Measurements from ENCODE around the gene TIGD3. TPM values are rescaled to one million over a fixed set of nuclear protein-coding genes. Genes with fewer than 3 reads are reported as not detected.

TIGD3 gene
- total RNA-seq, 6 experiments from 2014 or later: 0.10 to 0.28 (median 0.20) TPM; not detected in 3

GRCh38 chr11:65363770-65364169 is 9.2 kb downstream of the TIGD3 start:
- 59% methylated on average over 3 of the region's 3 CpGs for WGBS (ENCODE audit: insufficient coverage, low coverage, low lambda C conversion rate, missing lambda C conversion rate)
- intact Hi-C loops (cut with DNase I): loop anchor here (5.0 to 10.0 kb wide), 2 partner anchors 51 to 154 kb away; no protein-coding TSS in a partner anchor

GRCh38 chr11:65366340-65366773 is 11.8 kb downstream of the TIGD3 start:
- peak; percentile 75 to 91 (median 86) for ATAC-seq
- peaks cover 0 to 7% (median 3%) of the 10 kb centered on the region in 4 donors for H3K4me1 ChIP-seq
- DNase-seq: no peak
- H3K36me3 ChIP-seq: no peaks in the 10 kb centered on the region
- no peaks in the 10 kb centered on the region for H3K27me3 ChIP-seq
- no peak for TF ChIP-seq POLR2A (IDR thresholded peaks at IDR 0.05)
- peak; percentile 68 to 88 (median 77) for TF ChIP-seq CTCF (IDR thresholded peaks at IDR 0.05)
- WGBS (ENCODE audit: insufficient coverage, low coverage, low lambda C conversion rate, missing lambda C conversion rate): 0% methylated on average over 4 of the region's 4 CpGs
- intact Hi-C loops (cut with DNase I): loop anchor here (5.0 to 10.0 kb wide), 2 partner anchors 48 to 146 kb away; no protein-coding TSS in a partner anchor
- H3K4me3 ChIP-seq: no peak overlapping the region
- H3K9me3 ChIP-seq: no peaks in the 10 kb centered on the region
- H3K27ac ChIP-seq: no peak overlapping the region

More at GRCh38 chr11:65363770-65364169, 9.2 kb downstream of the TIGD3 start:
- TF ChIP-seq CTCF (IDR thresholded peaks at IDR 0.05) (no peak), POLR2A (IDR thresholded peaks at IDR 0.05) (no peak)
- DNase-seq (no peak), ATAC-seq (no peak)
- no peak overlapping the region for H3K4me3 ChIP-seq
- peaks cover 0 to 7% (median 1%) of the 10 kb centered on the region in 4 donors for H3K4me1 ChIP-seq
- no peaks in the 10 kb centered on the region for H3K36me3 ChIP-seq
- no peaks in the 10 kb centered on the region for H3K9me3 ChIP-seq
- H3K27me3 ChIP-seq: no peaks in the 10 kb centered on the region
- H3K27ac ChIP-seq: no peak overlapping the region

GRCh38 chr11:65370659-65371049 is 16.1 kb downstream of the TIGD3 start:
- H3K27ac ChIP-seq: peak overlapping the region; percentile 35 to 72 (median 64)
- DNase-seq: no peak
- H3K4me1 ChIP-seq: peaks cover 0 to 7% (median 3%) of the 10 kb centered on the region in 4 donors
- H3K27me3 ChIP-seq: no peaks in the 10 kb centered on the region
- intact Hi-C loops (cut with DNase I): no loop called here
- H3K4me3 ChIP-seq: no peak overlapping the region
- 88% methylated on average over 3 of the region's 6 CpGs for WGBS (ENCODE audit: insufficient coverage, low coverage, low lambda C conversion rate, missing lambda C conversion rate)
- H3K9me3 ChIP-seq: no peaks in the 10 kb centered on the region
- no peak for TF ChIP-seq POLR2A (IDR thresholded peaks at IDR 0.05)
- no peak for TF ChIP-seq CTCF (IDR thresholded peaks at IDR 0.05)
- peak in 2 of 4 donors; percentile 6 to 14 for ATAC-seq
- H3K36me3 ChIP-seq: no peaks in the 10 kb centered on the region

GRCh38 chr11:65373839-65374580 is 19.5 kb downstream of the TIGD3 start:
- Histone ChIP-seq H3K27ac (no peak overlapping the region), H3K4me1 (peaks cover 0 to 5% (median 0%) of the 10 kb centered on the region in 4 donors), H3K4me3 (no peak overlapping the region), H3K36me3 (no peaks in the 10 kb centered on the region), H3K9me3 (no peaks in the 10 kb centered on the region), H3K27me3 (no peaks in the 10 kb centered on the region)
- 85% methylated on average over 4 of the region's 14 CpGs for WGBS (ENCODE audit: insufficient coverage, low coverage, low lambda C conversion rate, missing lambda C conversion rate)
- ATAC-seq: no peak
- TF ChIP-seq CTCF (IDR thresholded peaks at IDR 0.05): no peak
- DNase-seq: no peak
- intact Hi-C loops (cut with DNase I): no loop called here

Measured in right lobe of liver (tissue), 6 donors.